OCI-LY3 (cell line): Measurements from ENCODE around the gene HBP1.
"Not testable (repeated sequence)": the region's sequence is repeated elsewhere in the genome, so short reads cannot be mapped to it uniquely, and the experiment has no call there.

ENCODE experiments used
- H2AFZ ChIP-seq: fragments of 200-600, 300-600 bp; shearing (Covaris generic); 2 replicates; pipeline ENCODE4 v1.6.0; 2014; ENCODE audit warnings: antibody characterized with exemption, low read depth, low read length
- H3K27ac ChIP-seq: fragments of 200-600, 300-600 bp; sonication (generic); 2 replicates; pipeline ENCODE4 v1.5.1; 2014; ENCODE audit warnings: mild to moderate bottlenecking, low read length, moderate library complexity, mixed read lengths
- H3K27me3 ChIP-seq: fragments of 200-600, 300-600 bp; sonication (generic); 2 replicates; pipeline ENCODE4 v1.6.1; 2014; ENCODE audit warnings: low read depth, low read length, mixed read lengths
- H3K36me3 ChIP-seq: fragments of 200-600, 300-600 bp; sonication (generic); replicated peaks from 2 replicates; pipeline ENCODE3; 2014; ENCODE audit warnings: low read depth, low read length, mixed read lengths
- H3K4me1 ChIP-seq: fragments of 300-600, 200-600 bp; sonication (generic); 2 replicates; pipeline ENCODE4 v1.6.1; 2014; ENCODE audit warnings: low read length, mixed read lengths
- H3K4me2 ChIP-seq: fragments of 200-600, 300-600 bp; sonication (generic); 2 replicates; pipeline ENCODE4 v1.6.1; 2014; ENCODE audit warnings: low read length, mixed read lengths
- H3K4me3 ChIP-seq: fragments of 300-600, 200-600 bp; sonication (generic); 2 replicates; pipeline ENCODE4 v1.5.1; 2014; ENCODE audit warnings: antibody characterized with exemption, mild to moderate bottlenecking, low read length, moderate library complexity
- H3K79me2 ChIP-seq: fragments of 300-600, 200-600 bp; shearing (Covaris generic); 2 replicates; pipeline ENCODE4 v1.6.1; 2014; ENCODE audit warnings: mild to moderate bottlenecking, low read length, mixed read lengths
- H3K9ac ChIP-seq: fragments of 300-600, 200-600 bp; shearing (Covaris generic); 2 replicates; pipeline ENCODE4 v1.6.0; 2014; ENCODE audit warnings: mild to moderate bottlenecking, low read length, moderate library complexity
- H3K9me3 ChIP-seq: fragments of 200-600, 300-600 bp; shearing (Covaris generic); 2 replicates; pipeline ENCODE4 v1.6.1; 2014; ENCODE audit warnings: low read length, mixed read lengths; ENCODE audit not compliant: insufficient read depth
- H4K20me1 ChIP-seq: fragments of 200-600, 300-600 bp; sonication (generic); 2 replicates; pipeline ENCODE4 v1.6.1; 2016; ENCODE audit warnings: low read length, mixed read lengths; ENCODE audit not compliant: insufficient read depth
- CTCF ChIP-seq: fragments of 200-600, 300-600 bp; sonication (generic); IDR thresholded peaks from 2 replicates; pipeline ENCODE4 v1.5.1; 2014; ENCODE audit warnings: antibody characterized with exemption, low read length, low read depth
- EZH2phosphoT487 ChIP-seq: fragments of 200-600 bp; shearing (Covaris generic); IDR thresholded peaks from 2 replicates; pipeline ENCODE4 v1.6.1; 2018; ENCODE audit warnings: antibody characterized with exemption, mixed run types, low read depth

HBP1 gene

GRCh38 chr7:107213193-107213788, 44.5 kb downstream of the HBP1 start:
- Histone ChIP-seq H2AFZ (no peak overlapping the region), H4K20me1 (no peaks in the 10 kb centered on the region), H3K27me3 (no peaks in the 10 kb centered on the region), H3K27ac (no peak overlapping the region), H3K79me2 (no peaks in the 10 kb centered on the region), H3K4me1 (no peaks in the 10 kb centered on the region), H3K9me3 (peaks cover 11% of the 10 kb centered on the region; the same call in 1 of the 2 replicates), H3K9ac (no peak overlapping the region), H3K36me3 (peaks cover 8% of the 10 kb centered on the region), H3K4me2 (no peak overlapping the region), H3K4me3 (no peak overlapping the region)
- TF ChIP-seq CTCF = no peak
- TF ChIP-seq EZH2phosphoT487 = no peak

DNA sequence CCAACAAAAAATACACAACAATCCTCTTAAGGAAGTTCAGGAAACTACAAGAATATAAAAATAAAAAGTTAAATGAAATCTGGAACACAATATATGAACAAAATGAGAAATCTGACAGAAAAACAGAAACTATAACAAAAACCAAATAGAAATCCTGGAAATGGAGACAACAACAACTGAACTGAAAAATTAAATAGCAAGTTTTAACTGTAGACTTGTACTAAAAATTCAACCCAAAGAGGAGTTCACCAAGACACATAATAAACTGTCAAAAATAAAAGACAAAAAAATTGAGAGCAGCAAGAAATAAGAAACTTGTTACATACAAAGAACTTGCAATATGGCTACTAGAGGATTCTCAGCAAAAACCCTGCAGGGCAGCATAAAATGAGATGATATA, 45.1 kb downstream of the HBP1 start:
- peaks cover 11% of the 10 kb centered on the region; the same call in 1 of the 2 replicates for H3K9me3 ChIP-seq
- no peaks in the 10 kb centered on the region for H3K79me2 ChIP-seq
- no peak overlapping the region for H3K4me3 ChIP-seq
- H4K20me1 ChIP-seq = no peaks in the 10 kb centered on the region
- no peak for TF ChIP-seq EZH2phosphoT487
- no peak for TF ChIP-seq CTCF
- no peak overlapping the region for H3K27ac ChIP-seq
- H3K4me2 ChIP-seq = no peak overlapping the region
- no peaks in the 10 kb centered on the region for H3K27me3 ChIP-seq
- H3K4me1 ChIP-seq = no peaks in the 10 kb centered on the region
- peaks cover 8% of the 10 kb centered on the region for H3K36me3 ChIP-seq
- H2AFZ ChIP-seq = no peak overlapping the region
- no peak overlapping the region for H3K9ac ChIP-seq

- no peaks in the 10 kb centered on the region for H3K27me3 ChIP-seq
- no peaks in the 10 kb centered on the region for H3K9me3 ChIP-seq
- no peak overlapping the region for H2AFZ ChIP-seq
- H3K9ac ChIP-seq = no peak overlapping the region
- TF ChIP-seq EZH2phosphoT487 = no peak
- TF ChIP-seq CTCF = no peak
- H3K4me1 ChIP-seq = no peaks in the 10 kb centered on the region
- no peaks in the 10 kb centered on the region for H4K20me1 ChIP-seq
- H3K4me2 ChIP-seq = no peak overlapping the region
- no peak overlapping the region for H3K4me3 ChIP-seq
- no peaks in the 10 kb centered on the region for H3K79me2 ChIP-seq
- H3K27ac ChIP-seq = no peak overlapping the region
- no peaks in the 10 kb centered on the region for H3K36me3 ChIP-seq
These were observed 50.9 kb downstream of the HBP1 start for GRCh38 chr7:107219563-107220244.

DNA sequence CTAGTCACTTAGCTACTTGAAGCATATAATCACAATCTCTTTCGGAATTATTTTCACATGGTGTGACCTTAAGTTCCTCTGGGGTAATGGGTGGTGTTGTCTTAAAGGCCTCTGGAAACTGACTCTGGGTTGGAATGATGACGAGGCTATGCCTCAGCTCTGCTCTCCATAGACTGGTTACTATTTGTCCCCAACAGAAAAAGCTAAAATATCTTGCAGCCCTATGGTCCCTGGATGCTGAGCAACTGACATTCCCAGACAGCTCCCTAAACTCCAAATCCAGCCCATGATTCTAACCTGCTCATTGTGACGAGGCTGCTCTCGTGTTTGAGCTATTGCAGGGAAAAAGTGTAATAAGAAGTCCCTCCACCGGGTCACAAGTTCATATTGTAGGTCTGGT, 51.6 kb downstream of the HBP1 start:
- TF ChIP-seq EZH2phosphoT487 = no peak
- no peak for TF ChIP-seq CTCF
- Histone ChIP-seq H3K27me3 (no peaks in the 10 kb centered on the region), H3K27ac (no peak overlapping the region), H3K9ac (no peak overlapping the region), H3K4me3 (no peak overlapping the region), H2AFZ (no peak overlapping the region), H3K36me3 (no peaks in the 10 kb centered on the region), H4K20me1 (no peaks in the 10 kb centered on the region), H3K4me1 (no peaks in the 10 kb centered on the region), H3K9me3 (no peaks in the 10 kb centered on the region), H3K4me2 (no peak overlapping the region), H3K79me2 (no peaks in the 10 kb centered on the region)

GRCh38 chr7:107220806-107221205, 52.0 kb downstream of the HBP1 start:
- not testable (repeated sequence) for H3K4me2 ChIP-seq, H3K9me3 ChIP-seq, H4K20me1 ChIP-seq, H3K36me3 ChIP-seq, H3K4me3 ChIP-seq, H3K79me2 ChIP-seq, H3K4me1 ChIP-seq, H3K27ac ChIP-seq, H2AFZ ChIP-seq, H3K27me3 ChIP-seq, H3K9ac ChIP-seq
